HG02870 (cell line): ENCODE data around the gene CCDC74A.
"Not testable (repeated sequence)": the region's sequence is repeated elsewhere in the genome, so short reads cannot be mapped to it uniquely, and the experiment has no call there.

ENCODE experiments used
- ATAC-seq: cut with Tn5 transposase; IDR thresholded peaks from one replicate; pipeline ENCODE4 v1.9.1; 2021; ENCODE audit warnings: mild to moderate bottlenecking, moderate library complexity; ENCODE audit not compliant: unreplicated experiment

Gene CCDC74A

DNA sequence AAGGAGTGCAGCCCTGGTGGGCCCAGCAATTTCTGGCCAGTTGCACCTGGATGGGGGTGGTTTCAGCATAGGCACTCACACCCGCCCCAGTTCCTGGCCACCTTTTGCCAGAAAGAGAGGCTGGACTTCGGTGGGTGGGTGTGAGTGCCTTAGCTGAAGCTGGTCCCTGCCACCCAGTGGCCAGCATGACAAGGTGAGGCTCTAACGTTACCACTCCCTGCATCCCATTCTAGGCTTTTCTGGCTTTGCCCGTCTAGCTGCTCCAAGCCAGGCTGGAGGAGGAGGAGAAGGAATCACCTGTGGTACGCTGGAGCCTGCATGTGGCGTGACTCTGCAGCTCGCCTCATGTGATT lies 17.1 kb downstream of the CCDC74A start:
- ATAC-seq = not testable (repeated sequence)

DNA sequence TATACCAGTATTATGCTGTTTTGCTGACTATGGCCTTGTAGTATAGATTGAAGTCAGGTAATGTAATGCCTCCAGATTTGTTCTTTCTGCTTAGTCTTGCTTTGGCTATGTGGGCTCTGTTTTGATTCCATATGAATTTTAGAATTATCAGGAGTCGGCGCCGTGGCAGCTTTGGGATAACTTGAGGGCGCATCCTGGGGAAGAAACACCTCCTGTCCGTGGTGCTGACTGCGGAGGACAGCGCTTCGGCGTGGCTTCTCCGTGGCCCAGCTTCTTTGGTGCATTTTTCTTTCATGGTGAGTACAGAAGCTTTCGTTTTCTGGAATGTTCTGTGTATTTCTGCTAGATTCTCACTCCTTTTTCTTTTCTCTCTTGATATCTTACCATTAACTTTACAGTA lies 25.2 kb downstream of the CCDC74A start:
- ATAC-seq = no peak

DNA sequence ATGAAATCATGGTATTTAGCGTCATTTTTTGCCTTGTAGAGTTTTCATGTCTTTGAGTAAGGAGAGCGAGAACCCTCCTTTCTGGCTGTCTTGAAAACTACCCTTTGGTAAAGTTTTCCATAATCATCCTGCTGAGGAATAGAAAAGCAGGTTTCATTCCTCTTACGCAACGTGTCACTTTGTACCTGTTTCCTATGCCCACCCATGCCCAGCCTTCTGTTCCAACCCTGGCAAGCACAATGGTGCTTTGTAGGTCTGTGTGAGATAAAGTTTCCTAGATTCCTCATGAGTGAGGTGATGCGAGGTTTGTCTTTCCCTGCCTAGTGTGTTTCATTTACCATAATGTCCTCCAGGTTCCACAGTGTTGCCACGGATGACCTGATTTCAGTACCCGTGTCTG lies 29.3 kb downstream of the CCDC74A start:
- no peak for ATAC-seq

DNA sequence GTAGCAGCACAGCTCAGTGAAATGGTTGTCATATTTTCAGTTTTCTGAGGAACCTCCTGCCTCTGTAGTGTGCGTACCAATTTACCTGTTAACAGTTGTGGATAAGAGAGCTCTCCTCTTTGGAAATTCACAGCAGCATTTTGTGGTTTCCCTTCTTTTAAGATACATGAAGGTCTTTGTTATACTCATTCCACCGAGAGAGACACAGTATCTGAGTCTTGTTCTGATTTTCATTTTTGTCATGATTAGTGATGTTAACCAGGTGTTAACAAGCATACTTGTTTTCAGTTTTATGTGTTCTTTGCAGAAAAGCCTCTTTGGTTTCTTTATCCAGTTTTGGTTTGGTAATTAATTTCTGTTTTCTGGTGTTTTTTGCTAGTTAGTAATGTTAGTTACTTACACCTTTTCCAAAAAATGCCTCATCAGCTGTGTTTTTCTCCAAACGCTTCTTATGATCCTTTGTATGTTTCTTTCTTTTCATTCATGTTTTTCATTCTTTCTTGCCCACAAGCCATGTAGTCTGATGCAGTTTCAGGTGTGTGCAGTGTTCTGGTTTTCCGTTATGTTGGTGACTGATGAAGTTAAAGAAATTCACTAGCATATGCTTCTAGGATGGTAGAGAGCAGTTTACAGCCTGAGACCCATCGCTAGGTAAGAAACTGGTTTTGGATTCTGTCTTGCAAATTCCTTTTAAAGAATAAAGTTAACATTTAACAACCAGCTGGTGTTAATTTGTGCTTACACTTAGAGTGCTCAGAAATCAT lies 30.1 kb downstream of the CCDC74A start:
- ATAC-seq = peak; percentile 79

DNA sequence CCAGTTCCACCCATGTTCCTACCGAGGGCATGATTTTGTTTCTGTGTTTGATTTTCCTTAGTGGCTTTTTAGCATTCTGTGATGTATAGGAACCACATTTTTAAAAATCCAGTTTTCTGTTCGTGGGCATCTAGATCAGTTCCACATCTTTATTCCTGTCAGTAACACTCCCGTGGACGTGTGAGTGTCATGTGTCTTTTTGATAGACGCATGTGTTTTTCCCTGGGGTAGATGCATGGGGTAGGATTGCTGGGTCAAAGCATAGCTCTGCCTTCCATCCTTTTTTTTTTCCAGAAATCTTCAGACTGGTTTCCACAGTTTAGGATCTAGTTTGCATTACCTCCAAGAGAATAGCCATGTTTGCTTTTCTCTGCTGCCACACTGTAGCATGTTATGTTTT lies 38.7 kb downstream of the CCDC74A start:
- no peak for ATAC-seq

DNA sequence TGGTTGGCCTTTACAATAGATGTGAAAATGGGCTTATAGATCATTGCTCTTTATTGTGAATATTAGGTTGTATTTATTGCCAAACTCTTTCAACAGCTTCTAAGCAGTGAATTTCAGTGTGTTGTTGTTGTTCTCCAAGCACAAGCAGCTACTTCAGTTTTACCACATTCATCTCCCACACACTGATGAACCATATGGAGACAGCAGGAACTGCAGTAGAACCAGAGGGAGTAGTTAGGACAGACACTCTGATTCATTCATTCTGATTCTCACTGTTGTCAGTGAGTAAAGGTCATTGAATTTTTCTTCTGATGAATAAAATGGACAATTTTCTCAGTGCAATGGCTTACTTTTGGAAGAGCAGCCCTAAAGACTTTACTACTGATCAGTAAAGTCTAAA lies 40.2 kb downstream of the CCDC74A start:
- ATAC-seq = no peak

DNA sequence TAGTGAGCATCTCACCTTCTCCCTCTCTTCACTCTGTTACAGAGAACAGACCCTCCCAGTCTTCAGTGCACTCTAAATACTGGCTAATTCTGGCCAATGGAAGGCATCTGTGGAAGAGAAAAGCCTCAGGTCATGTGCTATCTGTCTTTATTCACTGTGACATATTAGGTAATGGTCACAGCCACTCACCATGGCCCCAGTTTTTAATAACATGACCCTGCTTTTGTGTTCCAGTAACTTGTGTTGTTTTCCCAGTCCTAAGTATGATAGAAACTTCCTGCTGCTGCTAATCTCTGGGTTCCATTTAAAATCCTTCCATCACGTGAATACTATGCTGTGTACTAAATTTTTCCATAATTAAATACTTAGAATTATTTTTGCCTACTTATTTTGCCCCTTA lies 40.7 kb downstream of the CCDC74A start:
- ATAC-seq = not testable (repeated sequence)

DNA sequence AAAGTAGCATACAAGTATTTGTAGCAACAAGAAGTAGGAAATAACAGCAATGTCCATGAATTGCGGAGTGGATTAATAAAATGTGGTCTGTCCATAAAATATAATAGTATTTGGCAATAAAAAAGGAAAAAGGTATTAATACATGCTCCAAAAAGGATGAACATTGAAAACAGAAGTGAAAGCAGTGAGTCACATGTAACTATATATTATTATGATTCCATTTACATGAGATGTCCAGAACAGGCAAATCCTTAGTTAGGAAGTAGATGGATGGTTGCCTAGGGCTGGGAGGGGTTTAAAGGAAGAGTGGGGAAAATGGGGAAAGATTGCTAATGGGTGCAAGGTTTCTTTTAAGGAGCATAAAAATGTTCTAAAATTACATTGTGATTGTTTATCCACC lies 44.5 kb downstream of the CCDC74A start:
- no peak for ATAC-seq

DNA sequence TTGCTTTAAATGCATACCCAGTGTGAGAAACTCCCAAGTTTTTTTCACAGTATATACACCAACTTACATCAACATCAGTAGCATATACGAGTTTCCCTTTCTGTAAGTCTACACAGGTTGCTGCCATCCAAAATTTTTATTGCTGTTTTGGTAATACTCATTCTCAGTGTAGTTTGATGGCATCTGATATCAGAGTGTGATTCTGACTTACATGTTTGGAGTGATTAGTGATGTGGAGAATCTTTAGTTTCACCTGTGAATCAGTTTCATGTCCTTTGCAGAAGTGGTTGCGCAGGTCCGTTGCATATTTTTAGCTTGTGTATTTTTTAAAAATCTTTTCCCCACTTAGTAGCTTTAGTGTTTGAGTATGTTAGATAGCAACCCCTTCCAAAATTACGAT lies 50.1 kb downstream of the CCDC74A start:
- ATAC-seq = no peak

DNA sequence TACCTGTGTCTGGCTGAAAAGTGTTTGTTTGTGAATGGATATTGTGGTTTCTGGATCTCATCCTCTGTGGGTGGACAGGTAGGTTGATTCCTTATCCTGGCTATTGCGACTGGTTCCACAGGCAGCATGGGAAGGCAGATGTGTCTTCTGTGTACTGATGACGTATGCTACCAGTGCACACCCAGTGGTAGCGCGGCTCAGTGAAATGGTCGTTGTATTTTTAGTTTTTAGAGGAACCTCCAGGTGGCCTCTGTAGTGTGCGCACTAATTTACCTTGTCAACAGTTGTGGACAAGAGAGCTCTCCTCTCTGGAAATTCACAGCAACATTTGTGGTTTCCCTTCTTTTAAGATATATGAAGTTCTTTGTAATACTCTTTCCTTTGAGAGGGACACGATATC lies 52.5 kb downstream of the CCDC74A start:
- no peak for ATAC-seq
